ENCODE results near the gene ZDHHC7. TPM values are rescaled to one million over a fixed set of nuclear protein-coding genes. Genes with fewer than 3 reads are reported as not detected.

Gene ZDHHC7
- total and polyA plus RNA-seq, 2 of the 8 experiments (the other 6 are each of a cell fraction or from before 2014, with no cell fraction given) = 40.5 to 56.3 TPM

GRCh38 chr16:85049706-85050305 is 38.5 kb upstream of the ZDHHC7 start (continued):
- TF ChIP-seq, protein P1, sequence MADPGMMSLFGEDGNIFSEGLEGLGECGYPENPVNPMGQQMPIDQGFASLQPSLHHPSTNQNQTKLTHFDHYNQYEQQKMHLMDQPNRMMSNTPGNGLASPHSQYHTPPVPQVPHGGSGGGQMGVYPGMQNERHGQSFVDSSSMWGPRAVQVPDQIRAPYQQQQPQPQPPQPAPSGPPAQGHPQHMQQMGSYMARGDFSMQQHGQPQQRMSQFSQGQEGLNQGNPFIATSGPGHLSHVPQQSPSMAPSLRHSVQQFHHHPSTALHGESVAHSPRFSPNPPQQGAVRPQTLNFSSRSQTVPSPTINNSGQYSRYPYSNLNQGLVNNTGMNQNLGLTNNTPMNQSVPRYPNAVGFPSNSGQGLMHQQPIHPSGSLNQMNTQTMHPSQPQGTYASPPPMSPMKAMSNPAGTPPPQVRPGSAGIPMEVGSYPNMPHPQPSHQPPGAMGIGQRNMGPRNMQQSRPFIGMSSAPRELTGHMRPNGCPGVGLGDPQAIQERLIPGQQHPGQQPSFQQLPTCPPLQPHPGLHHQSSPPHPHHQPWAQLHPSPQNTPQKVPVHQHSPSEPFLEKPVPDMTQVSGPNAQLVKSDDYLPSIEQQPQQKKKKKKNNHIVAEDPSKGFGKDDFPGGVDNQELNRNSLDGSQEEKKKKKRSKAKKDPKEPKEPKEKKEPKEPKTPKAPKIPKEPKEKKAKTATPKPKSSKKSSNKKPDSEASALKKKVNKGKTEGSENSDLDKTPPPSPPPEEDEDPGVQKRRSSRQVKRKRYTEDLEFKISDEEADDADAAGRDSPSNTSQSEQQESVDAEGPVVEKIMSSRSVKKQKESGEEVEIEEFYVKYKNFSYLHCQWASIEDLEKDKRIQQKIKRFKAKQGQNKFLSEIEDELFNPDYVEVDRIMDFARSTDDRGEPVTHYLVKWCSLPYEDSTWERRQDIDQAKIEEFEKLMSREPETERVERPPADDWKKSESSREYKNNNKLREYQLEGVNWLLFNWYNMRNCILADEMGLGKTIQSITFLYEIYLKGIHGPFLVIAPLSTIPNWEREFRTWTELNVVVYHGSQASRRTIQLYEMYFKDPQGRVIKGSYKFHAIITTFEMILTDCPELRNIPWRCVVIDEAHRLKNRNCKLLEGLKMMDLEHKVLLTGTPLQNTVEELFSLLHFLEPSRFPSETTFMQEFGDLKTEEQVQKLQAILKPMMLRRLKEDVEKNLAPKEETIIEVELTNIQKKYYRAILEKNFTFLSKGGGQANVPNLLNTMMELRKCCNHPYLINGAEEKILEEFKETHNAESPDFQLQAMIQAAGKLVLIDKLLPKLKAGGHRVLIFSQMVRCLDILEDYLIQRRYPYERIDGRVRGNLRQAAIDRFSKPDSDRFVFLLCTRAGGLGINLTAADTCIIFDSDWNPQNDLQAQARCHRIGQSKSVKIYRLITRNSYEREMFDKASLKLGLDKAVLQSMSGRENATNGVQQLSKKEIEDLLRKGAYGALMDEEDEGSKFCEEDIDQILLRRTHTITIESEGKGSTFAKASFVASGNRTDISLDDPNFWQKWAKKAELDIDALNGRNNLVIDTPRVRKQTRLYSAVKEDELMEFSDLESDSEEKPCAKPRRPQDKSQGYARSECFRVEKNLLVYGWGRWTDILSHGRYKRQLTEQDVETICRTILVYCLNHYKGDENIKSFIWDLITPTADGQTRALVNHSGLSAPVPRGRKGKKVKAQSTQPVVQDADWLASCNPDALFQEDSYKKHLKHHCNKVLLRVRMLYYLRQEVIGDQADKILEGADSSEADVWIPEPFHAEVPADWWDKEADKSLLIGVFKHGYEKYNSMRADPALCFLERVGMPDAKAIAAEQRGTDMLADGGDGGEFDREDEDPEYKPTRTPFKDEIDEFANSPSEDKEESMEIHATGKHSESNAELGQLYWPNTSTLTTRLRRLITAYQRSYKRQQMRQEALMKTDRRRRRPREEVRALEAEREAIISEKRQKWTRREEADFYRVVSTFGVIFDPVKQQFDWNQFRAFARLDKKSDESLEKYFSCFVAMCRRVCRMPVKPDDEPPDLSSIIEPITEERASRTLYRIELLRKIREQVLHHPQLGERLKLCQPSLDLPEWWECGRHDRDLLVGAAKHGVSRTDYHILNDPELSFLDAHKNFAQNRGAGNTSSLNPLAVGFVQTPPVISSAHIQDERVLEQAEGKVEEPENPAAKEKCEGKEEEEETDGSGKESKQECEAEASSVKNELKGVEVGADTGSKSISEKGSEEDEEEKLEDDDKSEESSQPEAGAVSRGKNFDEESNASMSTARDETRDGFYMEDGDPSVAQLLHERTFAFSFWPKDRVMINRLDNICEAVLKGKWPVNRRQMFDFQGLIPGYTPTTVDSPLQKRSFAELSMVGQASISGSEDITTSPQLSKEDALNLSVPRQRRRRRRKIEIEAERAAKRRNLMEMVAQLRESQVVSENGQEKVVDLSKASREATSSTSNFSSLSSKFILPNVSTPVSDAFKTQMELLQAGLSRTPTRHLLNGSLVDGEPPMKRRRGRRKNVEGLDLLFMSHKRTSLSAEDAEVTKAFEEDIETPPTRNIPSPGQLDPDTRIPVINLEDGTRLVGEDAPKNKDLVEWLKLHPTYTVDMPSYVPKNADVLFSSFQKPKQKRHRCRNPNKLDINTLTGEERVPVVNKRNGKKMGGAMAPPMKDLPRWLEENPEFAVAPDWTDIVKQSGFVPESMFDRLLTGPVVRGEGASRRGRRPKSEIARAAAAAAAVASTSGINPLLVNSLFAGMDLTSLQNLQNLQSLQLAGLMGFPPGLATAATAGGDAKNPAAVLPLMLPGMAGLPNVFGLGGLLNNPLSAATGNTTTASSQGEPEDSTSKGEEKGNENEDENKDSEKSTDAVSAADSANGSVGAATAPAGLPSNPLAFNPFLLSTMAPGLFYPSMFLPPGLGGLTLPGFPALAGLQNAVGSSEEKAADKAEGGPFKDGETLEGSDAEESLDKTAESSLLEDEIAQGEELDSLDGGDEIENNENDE (IDR thresholded peaks at IDR 0.05; ENCODE audit: insufficient replicate concordance, low read length) = no peak
- TF ChIP-seq CTBP2 (IDR thresholded peaks at IDR 0.05; ENCODE audit: borderline replicate concordance, insufficient read depth, insufficient read length, low read length) (no peak), NANOG (IDR thresholded peaks at IDR 0.05; ENCODE audit: insufficient read depth, low read depth, low read length, poor library complexity, severe bottlenecking) (no peak), JUN (IDR thresholded peaks at IDR 0.05; ENCODE audit: low read depth, low read length) (no peak), BCL11A (IDR thresholded peaks at IDR 0.05; ENCODE audit: low read depth in 2 of 2, low read length in 2 of 2) (no peak), PHF8 (conservative IDR thresholded peaks at IDR 0.05; ENCODE audit: low read depth, low read length) (no peak), SUZ12 (IDR thresholded peaks at IDR 0.05; ENCODE audit: low read length) (no peak)

All from H1 (cell line).